Cerebellar cortex (tissue), 1 donor: ENCODE data around the gene ANXA3.
"Not testable (repeated sequence)": the region's sequence is repeated elsewhere in the genome, so short reads cannot be mapped to it uniquely, and the experiment has no call there.

ENCODE experiments used
- DNase-seq: peaks from one replicate; pipeline ENCODE4 v3.0.0-alpha.2; 2015; ENCODE audit warnings: low spot score

Gene ANXA3, protein sequence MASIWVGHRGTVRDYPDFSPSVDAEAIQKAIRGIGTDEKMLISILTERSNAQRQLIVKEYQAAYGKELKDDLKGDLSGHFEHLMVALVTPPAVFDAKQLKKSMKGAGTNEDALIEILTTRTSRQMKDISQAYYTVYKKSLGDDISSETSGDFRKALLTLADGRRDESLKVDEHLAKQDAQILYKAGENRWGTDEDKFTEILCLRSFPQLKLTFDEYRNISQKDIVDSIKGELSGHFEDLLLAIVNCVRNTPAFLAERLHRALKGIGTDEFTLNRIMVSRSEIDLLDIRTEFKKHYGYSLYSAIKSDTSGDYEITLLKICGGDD

DNA sequence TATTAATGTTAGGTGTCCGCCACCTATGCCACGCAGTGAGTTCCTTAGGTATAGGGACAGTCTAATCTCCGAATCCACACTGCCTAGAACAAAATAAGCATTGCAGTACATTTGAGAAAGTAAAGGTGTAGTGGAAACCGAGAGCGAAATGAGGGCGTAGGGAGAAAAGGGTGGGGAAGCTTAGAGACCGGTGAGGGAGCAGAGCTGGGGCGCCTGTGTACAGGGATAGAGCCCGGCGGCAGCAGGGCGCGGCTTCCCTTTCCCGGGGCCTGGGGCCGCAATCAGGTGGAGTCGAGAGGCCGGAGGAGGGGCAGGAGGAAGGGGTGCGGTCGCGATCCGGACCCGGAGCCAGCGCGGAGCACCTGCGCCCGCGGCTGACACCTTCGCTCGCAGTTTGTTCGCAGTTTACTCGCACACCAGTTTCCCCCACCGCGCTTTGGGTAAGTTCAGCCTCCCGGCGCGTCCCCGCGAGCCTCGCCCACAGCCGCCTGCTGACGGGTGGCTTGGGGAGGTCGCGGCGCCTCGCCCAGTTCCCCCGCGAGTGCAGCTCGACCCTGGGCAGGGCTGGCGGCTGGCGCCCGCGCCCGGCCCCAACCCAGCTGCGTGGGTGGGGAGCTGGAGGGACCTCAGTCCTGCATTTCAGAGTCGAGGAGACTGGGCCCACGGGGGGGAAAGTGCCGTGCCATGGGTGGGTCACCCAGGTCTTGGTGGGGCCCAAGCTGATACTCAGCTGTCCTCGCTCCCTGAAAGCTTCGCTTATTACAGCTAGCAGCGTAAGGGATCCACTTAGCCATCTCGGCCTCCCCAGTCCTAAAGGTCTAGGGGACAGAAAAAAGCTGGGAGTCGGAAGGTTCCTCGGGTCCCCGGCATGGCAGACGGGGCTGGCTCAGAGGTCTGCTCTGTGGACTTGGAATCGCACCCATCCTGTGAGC, at the start of gene ANXA3:
TSS of gene ANXA3 (plus strand) at position 351 of the 932 bp plus-strand sequence. CDS start 2,704 bp downstream, outside the sequence.
- DNase-seq: no peak

- DNase-seq: not testable (repeated sequence)
These were observed 45.3 kb upstream of the ANXA3 start for GRCh38 chr4:78506260-78506659.

GRCh38 chr4:78509043-78509442, 42.5 kb upstream of the ANXA3 start:
- no peak for DNase-seq

- DNase-seq: no peak
These were observed 41.5 kb upstream of the ANXA3 start for GRCh38 chr4:78510108-78510507.

GRCh38 chr4:78510681-78511080, 40.9 kb upstream of the ANXA3 start:
- DNase-seq: no peak

GRCh38 chr4:78512357-78512920, 39.1 kb upstream of the ANXA3 start:
- DNase-seq: no peak

DNA sequence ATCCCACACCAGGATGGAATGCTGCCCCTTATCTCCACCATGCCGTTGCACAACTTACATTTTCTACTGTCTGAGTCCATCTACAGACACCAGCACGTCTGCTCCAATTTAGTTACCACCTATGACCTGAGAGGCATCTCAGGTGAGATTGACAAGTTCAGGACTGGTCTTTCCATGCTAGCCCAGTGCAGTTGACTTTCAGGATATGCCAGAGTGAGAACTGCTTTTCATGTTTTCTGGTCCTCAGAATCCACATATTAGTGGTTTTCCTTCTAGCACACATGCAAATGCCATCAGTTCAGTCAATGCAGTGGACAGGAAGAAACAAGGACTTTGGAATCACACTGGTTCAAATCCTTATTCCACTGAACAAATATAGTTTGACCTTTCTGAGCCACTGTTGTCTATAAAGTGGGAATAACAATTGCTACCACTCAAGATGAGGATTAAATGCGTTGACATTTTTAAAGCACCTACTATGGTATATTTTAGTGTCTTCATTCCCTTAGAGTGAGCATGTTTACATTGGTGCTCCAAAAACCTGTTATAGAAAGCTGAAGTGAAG, 38.1 kb upstream of the ANXA3 start:
- no peak for DNase-seq

DNA sequence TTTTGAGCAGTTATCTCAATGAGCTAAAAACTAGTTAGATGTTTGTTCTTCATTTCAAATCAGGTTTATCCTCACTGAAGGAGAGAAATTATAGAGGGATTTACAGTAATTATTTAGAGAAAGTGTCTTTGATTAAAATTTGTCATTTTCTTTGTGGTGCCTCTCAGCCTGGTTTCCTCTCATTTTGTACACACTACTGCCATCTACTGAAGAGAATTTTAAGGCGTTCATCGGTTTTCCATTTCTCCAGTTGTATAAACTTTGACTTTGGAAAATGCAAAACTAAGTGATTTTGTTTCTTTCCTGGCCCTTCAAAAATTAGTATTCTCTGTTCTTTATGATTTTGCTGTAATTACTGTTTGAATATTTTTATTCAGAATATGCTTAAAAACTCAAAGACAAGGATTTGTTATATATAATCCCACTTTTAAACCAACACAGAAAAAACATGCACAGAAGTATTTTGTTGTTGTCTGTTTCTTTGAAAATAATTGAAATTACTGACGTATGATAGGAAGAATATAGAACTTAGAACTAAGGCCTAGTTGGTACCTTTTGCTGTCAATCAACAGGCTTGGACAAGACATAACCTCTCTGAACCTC, 34.4 kb upstream of the ANXA3 start:
- DNase-seq: peak; percentile 13

- no peak for DNase-seq
These were observed 33.0 kb upstream of the ANXA3 start for GRCh38 chr4:78518561-78518960.

GRCh38 chr4:78519962-78520361, 31.6 kb upstream of the ANXA3 start:
- no peak for DNase-seq

- DNase-seq: no peak
These were observed 30.8 kb upstream of the ANXA3 start for GRCh38 chr4:78520808-78521226.

- no peak for DNase-seq
These were observed 27.6 kb upstream of the ANXA3 start for GRCh38 chr4:78524009-78524408.

GRCh38 chr4:78525559-78525958, 26.0 kb upstream of the ANXA3 start:
- no peak for DNase-seq

DNA sequence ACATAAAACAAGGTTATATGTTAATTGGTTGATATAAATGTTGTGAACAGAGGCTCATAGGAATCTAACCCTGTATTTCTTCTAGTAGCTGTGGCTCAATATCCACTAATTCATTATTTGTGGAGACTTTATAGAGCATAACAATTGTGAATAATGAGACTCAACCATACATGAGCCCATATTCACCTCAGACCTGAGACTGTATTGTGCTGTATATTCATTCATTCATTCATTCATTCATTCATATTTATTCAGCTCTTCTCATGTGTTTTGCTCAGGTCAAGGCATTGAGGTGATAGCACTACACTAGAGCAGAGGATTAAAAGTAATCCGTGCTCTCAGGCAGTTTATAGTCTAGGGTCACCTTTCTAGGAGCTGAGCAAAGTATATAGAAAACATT, 24.5 kb upstream of the ANXA3 start:
- DNase-seq: no peak

DNA sequence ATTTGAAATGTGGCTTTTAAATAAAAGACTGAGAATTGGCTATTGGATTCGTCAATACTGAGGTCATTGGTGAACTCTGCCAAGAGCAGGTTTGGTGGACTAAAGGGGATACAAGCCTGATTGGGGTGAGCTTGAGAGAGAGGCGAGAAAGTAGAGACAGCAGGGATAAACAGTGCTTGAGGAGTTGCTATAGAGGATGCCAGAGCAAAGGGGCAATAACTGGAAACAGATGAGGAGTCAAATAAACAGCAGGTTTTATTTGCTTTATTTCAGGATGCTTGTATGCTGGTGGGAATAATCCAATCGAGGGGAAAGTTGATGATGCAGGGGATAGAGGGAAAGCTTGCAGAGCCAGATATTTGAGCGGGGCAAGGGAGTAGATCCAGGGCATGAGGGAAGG, 24.0 kb upstream of the ANXA3 start:
- no peak for DNase-seq

GRCh38 chr4:78528327-78528726, 23.2 kb upstream of the ANXA3 start:
- no peak for DNase-seq

DNA sequence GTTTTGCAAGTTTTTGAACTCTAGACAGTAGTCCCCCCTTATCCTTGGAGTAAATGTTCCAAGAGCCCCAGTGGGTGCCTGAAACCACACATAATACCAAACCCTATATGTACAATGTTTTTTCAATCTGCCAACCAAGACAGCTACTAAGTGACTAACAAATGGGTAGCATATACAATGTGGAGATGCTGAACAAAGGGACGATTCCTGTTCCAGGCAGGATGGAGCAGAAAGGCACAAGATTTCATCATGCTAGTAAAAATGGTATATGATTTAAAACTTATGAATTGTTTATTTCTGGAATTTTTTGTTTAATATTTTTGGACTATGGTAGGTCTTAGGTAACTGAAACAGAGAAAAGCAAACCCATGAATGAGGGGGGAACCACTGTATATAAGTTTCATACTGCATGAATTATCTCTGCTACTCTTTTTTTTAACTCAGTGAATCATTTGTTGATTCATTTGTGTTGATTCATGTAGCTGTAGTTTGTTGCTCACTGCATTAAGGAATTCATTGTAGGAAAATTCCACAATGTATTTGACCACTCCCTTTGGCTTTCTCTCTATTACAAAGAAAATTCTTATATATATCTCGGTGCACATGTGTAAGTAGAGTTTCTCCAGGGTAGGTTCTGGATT, 21.9 kb upstream of the ANXA3 start:
- no peak for DNase-seq

DNA sequence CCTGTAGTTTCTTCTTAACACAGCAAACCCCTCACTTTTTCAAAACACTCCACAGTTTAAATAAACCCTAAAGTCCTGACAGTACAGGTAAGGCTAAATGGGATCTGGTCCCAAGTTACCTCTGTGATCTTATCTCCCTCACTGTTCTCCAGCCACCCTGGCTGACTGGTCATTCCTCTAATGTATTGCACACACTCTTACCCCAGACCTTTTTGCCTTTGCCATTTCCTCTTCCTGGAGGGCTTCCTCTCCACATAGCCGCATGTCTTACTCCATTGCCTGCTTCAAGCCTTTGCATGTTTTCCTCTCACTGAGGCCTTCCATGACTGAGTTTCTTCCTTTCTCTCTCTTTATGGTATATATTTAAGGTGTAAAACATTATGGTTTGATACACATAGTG, 19.5 kb upstream of the ANXA3 start:
- DNase-seq: no peak

- no peak for DNase-seq
These were observed 17.7 kb upstream of the ANXA3 start for GRCh38 chr4:78533854-78534253.

- DNase-seq: no peak
These were observed 17.1 kb upstream of the ANXA3 start for GRCh38 chr4:78534286-78534955.

DNA sequence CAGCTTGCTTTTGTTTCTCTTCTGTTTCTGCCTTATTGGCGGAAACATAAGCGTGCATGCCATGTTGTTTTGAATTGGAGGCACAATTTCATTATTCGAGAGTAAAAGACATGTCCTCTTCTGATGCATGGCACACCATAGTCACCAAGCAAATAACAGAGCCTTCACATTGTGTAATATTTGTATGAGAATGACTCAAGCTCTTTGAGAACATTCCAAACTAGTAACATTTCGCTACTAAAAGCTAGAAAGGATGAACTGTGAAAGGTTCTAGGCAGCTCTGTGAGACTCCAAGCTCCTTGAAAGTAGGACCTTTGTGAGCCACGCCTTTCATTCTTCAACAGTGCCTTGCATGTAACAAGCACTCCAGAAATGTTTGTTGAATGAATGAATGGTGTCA, 9.2 kb upstream of the ANXA3 start:
- no peak for DNase-seq
